ENCODE measurements around the gene IRF4.
"Not testable (repeated sequence)": the region's sequence is repeated elsewhere in the genome, so short reads cannot be mapped to it uniquely, and the experiment has no call there.

Gene IRF4

DNA sequence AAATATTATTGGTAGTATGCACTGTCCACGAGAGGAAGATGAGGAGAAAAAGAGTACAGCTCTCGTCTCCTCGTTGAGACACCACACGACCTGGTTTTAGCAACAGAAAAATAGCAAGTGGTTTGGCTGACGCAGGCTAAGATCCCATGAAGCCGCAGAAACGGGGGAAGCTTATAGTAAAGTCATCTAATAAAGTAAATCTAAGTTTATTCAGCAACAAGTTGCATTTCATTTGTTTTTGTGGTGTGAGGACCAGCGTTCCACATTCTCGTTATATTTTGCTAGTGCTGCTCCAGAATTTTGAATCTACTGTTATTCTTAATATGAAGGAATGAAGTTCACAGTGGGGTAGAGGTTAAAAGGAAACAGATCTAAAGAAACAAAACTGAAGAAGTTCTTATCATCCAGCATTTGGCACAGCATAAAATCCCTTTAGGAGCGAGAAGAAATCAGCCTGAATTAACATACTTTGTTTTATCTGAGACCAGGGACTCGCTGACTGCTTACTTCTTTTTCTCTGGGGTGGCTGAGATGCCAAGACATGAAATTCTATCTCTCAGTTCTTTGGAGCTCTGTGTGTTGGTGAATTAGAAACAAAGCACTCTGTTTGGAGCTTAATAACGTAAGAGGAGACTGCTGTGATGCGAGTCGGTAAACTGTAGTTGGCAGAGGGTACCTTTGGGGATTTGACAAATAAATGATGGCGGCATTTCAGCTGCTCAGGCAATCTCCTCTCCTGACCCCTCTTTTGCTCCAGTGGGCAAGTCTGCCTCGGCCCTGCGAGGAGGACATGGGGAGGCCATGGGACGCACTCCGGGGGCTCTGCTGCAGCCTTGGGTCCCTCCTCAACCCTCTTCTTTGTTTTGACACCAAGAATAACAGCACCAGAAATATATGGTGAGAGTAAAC, 24.9 kb upstream of the IRF4 start:
- DNase-seq: no peak

DNA sequence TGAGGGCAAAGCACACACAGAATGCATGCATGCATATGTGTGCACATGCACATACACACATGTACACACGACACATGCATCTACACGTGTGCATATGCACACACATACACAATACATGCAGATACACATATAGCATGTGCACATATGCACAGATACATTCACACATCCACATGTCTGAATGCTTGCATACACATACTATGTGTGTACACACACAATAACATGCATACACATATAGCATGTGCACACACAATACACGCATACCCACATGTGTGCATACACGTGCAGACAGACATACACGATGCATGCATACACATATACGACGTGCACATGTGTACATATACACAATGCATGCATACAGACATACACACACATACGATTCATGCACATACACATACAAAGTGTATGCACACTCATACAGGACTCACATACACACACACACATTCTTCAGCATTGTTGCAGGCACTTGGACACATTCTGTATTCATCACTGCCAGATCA, 24.2 kb upstream of the IRF4 start:
- no peak for DNase-seq

DNA sequence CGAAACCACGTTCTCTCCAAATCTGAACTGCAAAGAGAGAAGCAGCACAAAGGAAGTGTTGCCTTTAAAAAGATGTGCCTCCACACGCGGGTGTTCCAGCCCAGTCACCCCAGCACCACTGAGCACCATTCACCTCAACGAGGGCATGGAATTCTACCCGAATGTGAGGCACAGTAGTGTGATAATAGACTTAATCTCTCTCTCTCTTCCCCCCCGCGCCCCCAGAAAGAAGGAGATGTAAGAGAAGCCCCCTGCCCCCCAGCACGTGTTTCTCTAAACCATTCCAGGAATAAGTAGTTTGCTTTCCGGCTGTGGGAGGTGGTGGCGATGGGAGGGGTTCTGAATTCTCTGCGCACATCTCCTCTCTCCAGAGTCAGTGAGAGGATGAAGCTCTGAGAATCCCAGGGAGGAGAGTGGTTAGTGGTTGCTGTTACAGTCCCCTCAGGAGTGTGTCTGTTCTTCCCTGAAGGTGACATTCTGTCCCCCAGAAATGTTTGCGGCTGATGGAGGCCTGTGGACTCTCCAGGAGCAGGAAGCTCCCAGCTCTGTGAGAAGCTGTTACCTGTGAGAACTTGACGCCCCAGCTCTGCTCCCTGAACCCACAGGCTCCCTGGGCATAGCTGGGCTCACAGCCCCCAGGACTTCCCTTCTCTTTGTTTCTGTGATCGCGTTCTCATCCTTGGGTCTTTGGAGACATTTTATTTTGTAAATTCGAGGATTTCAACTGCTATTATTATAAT, 23.5 kb upstream of the IRF4 start:
- DNase-seq: no peak

DNA sequence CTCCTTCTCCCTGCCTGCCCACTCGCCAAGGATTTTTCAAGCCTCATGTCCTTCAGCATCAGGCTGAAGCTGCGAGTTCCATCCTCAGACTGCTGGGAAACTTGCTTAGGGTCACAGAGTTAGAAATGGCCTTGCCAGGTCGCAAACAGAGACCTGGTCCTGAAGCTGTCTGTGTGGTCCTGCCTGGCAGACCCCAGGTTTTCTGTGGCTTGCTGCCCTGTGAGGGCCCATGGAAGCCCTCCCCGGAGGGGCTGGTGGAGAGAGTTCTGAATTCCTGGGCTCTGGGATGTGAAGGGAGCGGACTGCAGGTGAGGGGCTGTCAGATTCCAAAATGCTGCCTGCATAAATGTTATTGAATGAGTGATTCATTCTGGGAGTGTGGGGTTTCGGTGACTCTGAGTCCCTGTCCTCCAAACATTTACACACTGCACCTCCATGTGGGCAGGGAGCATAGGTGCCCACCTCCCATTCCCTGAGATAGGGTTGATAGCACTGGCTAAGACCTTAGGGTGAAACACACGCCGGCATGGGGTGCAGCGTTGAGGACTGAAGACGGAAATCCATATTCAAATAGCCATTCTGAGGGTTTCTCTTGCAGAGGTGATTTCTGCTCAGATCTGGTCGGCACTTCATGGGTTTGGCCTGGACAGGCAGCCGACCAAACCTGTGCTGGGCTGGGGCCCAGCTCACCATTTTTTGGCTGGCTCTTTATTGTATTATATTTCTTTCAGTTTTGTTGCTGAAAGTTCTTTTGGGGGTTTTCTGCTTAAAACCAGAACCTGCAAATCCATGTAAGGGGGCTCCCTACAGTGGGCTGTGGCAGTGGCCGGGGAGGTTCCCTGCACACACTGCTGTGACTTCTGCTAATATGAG, 21.8 kb upstream of the IRF4 start:
- DNase-seq: no peak

DNA sequence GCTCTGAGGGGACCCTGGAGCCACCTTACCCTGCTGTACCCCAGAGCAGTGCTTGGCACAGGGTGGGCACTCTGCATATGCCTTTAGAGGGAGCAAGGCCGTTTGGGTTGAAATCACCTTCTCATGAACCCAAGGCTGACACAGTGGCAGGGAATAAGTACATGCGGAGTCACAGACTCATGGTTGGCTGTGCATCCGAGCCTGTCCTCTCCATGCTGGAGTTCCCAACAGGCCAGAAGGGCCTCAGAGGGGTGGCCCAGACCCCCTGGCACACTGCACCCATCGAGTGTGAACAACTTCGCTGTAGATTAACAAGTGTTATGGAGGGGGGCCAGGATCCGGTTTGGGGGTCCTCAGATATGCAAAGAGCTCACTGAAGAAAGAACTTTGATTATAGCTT, 21.0 kb upstream of the IRF4 start:
- no peak for DNase-seq

DNA sequence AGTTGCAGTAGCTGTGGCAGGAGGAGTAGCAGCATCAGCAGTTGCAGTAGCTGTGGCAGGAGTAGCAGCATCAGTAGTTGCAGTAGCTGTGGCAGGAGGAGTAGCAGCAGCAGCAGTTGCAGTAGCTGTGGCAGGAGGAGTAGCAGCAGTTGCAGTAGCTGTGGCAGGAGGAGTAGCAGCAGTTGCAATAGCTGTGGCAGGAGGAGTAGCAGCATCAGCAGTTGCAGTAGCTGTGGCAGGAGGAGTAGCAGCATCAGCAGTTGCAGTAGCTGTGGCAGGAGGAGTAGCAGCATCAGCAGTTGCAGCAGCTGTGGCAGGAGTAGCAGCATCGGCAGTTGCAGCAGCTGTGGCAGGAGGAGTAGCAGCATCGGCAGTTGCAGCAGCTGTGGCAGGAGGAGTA, 19.7 kb upstream of the IRF4 start:
- not testable (repeated sequence) for DNase-seq

DNA sequence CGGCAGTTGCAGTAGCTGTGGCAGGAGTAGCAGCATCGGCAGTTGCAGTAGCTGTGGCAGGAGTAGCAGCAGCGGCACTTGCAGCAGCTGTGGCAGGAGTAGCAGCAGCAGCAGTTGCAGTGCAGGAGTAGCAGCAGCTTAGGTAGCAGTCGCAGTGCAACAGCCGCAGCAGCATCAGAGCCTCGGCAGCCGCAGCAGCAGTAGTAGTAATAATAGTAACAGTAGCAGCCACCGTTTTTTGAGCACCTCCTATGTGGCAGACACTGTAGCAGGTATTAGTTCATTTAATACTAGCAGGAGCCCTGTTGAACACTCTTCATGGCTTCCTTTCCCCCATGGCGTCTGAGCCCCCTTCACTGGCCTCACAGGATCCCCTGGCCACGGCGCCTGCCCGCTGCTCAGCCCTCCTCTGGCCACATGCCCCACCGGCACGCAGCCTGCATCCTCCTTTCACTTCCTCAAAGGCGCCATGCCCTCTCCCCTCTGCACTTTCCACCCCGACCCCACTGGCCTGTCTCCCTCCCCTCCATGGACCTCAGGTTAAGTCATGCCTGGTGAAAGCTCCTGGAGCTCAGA, 19.1 kb upstream of the IRF4 start:
- peak; percentile 18 for DNase-seq

DNA sequence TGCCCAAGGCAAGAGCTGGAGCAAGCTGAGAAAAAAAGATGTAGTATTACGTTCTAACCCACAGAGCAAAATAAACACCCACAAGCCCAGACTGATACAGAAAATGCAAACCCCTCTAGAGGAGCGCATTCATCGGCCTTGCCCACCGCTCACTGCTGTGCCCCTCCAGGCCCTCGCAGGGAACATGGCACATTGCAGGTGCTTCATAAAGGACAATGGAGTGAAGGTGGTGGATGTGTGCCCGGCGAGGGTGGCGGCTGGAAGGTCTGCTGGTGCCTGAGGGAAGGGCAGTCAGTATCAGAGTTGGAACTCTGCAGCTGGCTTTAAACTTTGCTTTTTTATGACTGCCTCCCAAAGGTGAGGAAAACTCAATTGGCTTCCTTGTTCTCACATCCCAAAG, 18.5 kb upstream of the IRF4 start:
- DNase-seq: no peak

DNA sequence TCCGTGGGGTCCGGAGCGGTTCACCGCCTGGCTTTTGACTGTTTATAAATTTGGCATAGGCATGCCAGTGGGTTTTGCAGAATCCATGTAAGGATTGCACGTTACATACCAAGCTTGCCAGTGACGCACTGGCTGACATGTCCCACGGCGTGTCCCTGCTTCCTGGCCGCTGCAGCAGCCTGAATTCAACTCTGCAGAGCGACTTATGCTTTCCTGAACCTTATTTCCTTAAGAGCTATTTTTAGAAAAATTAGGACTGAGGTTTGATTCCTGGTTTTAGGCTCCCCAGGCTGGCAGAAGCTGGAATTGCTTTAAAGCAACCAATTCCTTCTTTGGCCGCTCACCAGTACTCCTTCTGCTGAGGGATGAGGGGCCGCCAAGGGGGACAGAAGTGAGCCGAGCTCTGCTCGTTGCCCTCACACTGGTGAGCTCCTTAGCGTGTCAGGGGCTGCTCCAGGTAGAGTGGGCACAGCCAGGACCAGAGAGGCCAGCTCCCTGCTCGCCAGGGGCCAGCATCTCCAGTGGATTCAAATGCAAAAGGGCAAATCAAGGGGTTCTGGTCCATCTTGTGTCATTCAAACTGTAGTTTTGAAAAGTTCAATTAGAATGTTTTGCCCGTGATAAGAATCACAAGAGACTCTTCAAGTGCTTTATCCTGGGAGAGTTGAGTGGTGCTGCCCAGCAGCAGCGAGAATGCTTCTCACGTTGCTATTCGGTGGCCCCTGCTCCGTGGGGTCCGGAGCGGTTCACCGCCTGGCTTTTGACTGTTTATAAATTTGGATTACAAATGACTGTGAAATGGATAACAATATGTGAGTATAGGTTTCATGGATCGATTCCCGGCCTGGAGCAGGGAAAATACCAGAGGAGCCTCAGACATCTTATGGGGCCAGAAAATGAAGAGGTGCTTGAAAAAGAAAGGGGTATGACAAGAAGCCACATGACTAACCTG, 17.5 kb upstream of the IRF4 start:
- DNase-seq: no peak

DNA sequence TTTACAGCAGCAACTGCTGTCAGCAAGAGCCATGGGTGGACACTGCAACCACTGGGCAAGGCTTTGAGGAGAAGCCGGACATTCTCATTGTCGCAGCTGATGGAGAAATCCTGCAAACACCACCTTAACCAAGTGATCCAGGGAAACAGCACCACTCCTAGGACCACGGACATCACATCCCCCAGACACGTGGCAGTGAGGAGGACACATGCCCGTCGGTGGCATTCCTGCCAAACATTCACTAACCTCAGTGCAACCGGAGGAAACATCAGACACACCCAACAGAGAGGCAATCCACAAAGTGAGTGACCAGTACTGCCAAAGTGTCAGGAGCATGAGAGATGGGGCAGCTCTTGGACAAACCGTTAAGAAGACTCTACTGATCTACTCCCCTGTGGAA, 16.6 kb upstream of the IRF4 start:
- DNase-seq: no peak

DNA sequence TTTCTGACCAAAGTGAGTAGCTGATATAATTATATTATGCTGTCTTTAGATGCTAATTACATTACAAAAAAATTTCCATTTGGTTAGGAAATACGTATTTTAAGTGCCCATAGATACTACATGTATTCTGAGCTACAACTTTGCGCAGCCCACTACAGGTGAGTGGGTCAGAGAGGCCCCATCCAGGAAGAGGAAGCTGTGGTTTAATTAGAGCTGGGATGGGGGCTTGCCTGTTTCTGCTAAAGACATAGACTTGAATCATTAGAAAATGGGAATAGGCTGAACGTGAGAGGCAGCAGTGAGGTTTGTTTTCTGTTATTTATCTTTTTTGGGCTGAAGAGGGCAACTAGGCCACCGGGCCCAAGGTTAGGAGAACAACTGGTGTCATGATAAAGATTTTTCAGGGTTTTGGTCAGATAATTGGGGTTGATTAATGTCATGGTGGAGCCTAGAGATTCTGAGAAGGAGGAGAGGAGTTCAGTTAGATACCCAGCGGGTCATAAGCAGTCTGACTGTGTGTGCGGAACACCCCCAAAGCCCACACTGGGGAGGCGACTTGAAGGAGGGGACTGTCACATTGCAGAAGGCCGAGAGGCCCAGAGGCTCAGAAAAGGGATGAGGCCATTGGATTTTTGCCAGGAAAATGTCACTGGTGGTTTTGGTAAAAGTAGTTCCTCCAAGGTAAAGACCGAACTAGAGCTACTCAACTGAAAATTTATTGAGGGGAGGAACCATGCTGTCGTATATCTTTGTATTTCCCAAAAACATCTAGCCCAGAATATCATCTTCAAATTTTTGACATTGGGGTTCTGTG, 14.5 kb upstream of the IRF4 start:
- no peak for DNase-seq

DNA sequence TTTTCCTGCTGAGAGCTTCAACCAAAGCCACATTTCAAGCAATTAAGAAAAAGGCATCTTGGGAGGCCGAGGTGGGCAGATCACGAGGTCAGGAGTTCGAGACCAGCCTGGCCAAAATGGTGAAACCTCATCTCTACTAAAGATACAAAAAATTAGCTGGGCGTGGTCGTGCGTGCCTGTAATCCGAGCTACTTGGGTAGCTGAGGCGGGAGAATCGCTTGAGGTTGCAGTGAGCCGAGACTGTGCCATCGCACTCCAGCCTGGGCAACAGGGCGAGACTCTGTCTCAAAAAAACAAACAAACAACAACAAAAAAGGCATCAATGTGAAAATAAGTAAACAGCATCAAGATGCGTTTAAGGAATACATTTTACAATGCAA, 13.9 kb upstream of the IRF4 start:
- DNase-seq: not testable (repeated sequence)

DNA sequence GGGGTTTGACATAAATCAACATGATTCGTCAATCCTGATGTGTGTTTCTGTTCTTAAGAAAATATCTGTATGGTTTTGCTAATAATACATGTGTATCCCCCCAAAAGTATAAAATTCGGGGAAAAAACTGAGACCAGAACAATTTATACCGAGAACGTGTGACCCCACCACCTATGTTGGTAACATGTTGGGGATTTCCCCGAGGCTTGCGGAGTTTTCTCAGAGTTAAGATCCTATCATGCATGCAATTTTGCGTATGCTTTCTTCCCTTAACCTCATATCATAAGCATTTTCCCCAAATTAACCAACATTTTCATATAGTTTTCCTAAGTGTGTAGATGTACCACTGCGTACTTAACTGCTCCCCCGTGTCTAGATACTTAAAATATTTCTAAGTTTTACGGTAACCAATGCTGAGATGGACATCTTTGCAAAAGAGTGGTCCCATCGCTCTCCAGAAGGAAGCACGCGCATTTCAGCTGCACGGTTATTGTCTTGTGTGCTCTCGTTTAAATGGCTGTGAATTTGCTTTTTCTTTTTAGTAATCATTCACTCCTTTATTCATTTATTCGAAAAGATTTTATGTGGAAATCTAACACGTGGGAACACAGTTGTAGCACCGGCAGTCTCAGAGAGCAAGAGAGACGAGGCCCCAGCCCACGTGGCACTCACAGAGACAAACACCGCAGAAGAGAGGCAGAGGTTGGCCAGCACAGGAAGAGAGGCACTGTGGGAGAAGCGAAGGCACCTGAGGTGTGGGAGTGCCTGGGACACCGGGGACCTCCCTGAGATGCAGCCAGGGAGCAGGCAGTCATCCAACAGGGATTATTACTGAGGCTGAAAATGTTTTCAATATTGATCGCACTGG, 13.2 kb upstream of the IRF4 start:
- DNase-seq: no peak

DNA sequence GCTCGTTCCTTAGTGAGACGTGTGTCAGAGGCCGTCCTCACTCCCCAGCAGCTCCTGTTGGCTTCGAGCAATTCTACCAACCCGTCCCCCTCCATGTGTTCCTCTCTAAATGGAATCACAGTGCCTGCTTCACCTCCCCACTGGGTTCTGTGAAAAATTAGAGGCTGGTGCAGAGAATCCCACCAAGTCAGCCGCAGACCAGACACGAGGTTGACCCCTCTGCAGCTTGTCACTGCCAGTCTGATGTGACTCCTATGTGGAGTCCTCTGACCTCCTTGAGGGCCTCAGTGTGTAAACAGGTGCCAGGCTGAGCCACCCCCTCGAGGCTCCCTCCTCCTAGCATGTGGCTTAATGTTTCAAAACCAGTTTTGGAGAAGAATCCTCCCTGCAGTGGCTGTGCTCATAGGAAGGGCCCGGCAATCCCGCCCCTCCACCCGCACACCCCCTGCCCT, 12.6 kb upstream of the IRF4 start:
- DNase-seq: no peak

DNA sequence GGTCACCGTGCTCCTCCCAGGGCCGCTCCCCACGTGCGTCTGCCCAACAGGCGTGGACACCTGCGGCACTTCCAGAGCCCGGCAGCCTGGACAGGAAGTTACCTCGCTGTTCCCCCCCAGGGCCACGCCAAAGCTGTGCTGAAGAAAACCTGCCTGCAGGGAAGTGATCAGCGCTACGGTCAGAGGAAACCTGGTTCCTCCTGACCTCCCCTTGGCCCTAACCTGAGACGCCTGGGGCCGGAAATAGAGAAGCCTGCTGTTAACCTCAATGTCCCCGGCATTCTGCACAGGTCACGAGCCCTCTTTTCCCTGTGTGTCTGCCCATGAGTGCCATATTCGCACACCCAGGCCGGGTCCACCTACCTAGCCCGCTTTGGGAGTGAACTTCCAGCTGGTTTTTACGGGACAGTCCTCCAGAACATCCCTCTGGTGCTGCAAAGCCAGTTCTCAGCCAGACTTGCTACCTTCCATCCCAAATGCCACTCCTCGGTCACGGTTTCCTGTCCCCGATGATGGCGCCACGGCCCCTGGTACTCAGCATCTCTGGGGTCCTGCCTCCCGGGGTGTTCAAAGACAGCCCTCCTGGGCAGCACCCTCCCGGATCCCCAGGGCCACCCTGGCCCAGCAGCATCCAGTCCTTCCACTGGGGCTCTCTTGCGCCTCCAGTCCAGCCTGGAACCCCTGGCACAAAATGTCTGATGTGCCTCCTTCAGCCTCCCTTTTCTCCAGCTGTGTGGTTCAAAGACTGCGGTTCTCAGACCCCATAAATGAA, 12.0 kb upstream of the IRF4 start:
- no peak for DNase-seq

DNA sequence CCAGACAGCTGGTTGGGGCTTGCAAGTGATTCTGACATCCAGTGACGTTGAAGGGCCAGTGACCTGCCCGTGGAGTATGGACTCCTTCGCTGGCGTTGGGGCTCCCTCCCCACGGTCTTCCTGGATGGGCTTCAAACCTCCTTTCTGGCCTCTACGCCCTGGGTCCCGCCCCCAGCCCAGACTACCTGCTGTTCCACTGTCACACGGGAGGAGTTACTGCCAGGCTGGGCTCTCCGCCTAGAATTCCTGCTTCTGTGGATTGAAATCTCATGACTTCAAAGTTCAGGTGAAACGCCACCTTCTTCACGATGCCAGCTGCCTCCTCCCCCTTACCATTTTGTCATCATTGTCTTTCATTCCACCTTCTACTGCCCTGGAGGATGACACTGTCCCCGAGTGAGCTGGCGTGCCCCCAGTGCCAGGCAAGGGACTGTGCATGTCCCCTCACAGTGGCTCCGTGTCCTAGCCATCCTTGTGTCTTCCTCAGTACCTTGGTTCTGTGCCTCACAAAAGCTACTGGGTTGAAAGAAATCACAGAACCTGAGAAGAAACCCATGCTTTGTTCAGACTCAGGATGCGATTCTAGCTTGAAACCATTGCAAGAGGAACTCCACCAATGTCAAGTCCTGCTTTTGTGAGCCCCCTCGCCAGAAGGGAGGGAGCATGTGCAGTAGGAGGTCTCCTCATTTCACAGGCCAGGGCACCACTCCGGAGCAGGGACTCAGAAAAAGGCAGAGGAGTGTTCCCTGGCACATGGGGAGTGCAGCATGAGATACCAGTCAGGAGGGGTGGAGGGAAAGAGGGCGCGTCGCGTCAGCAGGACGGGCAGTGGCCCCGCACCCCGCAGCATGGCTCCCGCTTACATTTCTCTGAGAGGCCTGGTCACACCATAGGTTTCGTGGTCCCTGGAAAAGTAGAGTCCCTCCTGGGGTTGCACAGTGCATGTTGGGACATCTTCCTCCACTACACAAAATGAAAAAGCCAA, 11.0 kb upstream of the IRF4 start:
- DNase-seq: no peak

DNA sequence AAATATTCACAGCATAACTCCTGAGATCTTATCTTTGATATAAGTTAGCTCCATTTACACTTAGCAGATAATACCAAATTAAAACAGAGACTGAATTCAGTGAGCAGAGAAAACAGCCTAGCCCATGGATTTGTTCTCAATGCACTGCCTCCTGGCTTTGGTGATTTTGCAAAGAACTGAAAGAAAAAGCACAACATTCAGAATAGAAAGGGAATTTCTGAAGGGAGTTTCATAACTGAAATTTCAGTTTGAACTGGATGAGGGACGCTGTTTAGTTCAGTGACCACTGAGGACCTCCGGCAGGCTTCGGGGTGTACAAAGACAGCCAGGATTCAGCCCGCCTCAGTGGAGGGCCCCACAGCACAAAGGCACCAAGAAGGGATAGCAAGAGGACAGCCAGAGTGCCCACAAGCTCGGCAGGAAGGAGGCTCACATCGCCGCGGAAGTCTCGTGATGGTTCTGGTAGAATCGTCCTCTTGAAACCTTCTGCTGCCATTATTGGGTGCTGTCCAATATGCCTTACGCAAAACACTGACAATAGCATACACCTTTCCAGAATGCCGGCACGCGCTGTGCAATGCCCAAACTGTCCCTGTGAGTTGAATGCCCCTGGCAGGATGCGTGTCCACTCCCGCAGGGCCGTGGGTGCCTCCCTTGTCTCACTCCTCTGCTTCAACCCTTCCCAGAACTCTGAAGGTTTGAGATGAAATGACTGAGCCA, 9.7 kb upstream of the IRF4 start:
- DNase-seq: no peak

Measured in suppressor macrophage treated with lipopolysaccharide for 4 hours (primary cell).